SK-N-MC (cell line): Measurements from ENCODE around the gene RCOR2.

Experiments used
- DNase-seq: peaks from one replicate; pipeline ENCODE4 v3.0.0-alpha.2; 2011; ENCODE audit warnings: low read depth, low spot score
- H3K27ac ChIP-seq: fragments of 200-600 bp; sonication (generic); 2 replicates; pipeline ENCODE4 v1.5.1; 2016; ENCODE audit warnings: mixed run types
- H3K36me3 ChIP-seq: fragments of 200-600 bp; sonication (generic); 2 replicates; pipeline ENCODE4 v1.6.1; 2017; ENCODE audit warnings: antibody characterized with exemption, low read length, mixed read lengths; ENCODE audit not compliant: insufficient read depth
- H3K4me3 ChIP-seq: fragments of 200-600 bp; sonication (generic); 2 replicates; pipeline ENCODE4 v1.5.1; 2016
- H3K9ac ChIP-seq: fragments of 200-600 bp; sonication (generic); 2 replicates; pipeline ENCODE4 v1.8.0; 2017; ENCODE audit warnings: mixed run types, mixed read lengths; ENCODE audit not compliant: insufficient read length
- H3K9me3 ChIP-seq: fragments of 200-600 bp; sonication (generic); 2 replicates; pipeline ENCODE4 v1.6.1; 2017; ENCODE audit warnings: low read depth, mild to moderate bottlenecking, antibody characterized with exemption, low read length, moderate library complexity, mixed read lengths
- EZH2 ChIP-seq: fragments of 200-600 bp; sonication (generic); IDR thresholded peaks from one replicate; pipeline ENCODE4 v1.6.1; 2017; ENCODE audit warnings: antibody characterized with exemption
- FOXP2 ChIP-seq: optimal IDR thresholded peaks from 2 replicates; pipeline ENCODE3; 2011; ENCODE audit warnings: mild to moderate bottlenecking, moderate library complexity; ENCODE audit not compliant: insufficient read depth; ENCODE audit errors: extremely low read length, control extremely low read depth
- POLR2AphosphoS5 ChIP-seq: IDR thresholded peaks from 2 replicates; pipeline ENCODE4 v1.6.1; 2012; ENCODE audit warnings: mild to moderate bottlenecking, low read depth, low read length, borderline replicate concordance

The RCOR2 gene

DNA sequence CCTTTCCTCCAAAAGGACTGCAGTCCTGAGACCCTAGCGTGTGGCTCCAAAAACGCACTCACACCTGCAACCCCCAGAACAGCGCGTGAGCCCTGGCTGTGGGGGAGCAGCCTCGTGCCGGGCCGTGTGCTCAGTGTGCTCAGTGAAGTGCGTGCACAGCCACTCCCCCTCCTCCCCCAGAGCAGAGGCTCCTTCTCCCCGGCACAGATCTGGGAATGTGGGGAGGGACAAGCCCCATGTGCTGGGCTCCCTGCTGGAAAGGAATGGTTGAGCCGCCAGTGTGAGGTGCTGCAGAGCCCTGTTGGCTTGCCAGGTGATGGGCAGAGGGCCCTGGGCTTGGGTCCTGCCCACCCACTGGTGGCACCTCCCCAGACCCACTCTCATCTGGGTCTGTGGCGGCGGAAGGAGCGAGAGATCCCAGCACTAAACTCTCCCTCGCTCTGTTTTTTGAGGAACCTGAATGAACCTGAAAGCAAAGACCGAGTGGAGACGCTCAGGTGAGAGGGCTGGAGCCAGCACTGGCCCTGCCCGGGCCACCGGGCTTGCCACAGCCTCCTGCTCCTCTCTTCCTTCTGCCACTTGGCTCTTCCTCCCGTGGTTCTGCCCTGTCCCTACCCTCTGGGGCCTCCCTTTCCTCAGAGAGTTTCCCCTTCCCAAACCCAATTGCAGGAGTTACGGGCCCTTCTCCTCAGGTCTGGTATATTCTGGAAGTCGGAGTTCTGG is 9.0 kb downstream of the RCOR2 start:
- Histone ChIP-seq H3K9ac (no peak overlapping the region), H3K27ac (peak overlapping the region; percentile 62; the same call in 1 of the 2 replicates), H3K9me3 (no peaks in the 10 kb centered on the region), H3K36me3 (peaks cover 17% of the 10 kb centered on the region), H3K4me3 (no peak overlapping the region)
- no peak for DNase-seq
- no peak for TF ChIP-seq FOXP2
- no peak for TF ChIP-seq POLR2AphosphoS5

DNA sequence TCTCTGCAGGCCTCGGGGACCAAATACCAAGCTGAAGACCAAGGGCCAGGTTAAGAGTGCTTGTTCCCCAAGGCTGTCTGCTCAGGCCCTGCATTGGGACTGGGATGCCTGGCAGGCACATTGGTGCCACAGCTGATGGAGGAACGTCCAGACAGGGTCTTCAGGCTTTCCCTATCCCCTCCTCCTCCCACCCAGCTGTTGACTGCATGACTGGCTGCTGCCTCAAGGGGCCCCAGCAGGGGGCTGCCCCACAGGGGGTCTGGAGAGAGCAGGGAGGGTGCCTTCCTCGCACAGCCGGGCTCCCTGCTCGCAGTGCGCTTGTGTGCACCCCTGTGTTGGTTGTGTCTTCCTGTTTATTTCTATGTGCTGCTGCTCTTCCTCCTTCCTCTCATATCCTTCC is 9.9 kb downstream of the RCOR2 start:
- Histone ChIP-seq H3K9me3 (no peaks in the 10 kb centered on the region), H3K36me3 (peaks cover 26% of the 10 kb centered on the region), H3K4me3 (no peak overlapping the region), H3K9ac (no peak overlapping the region), H3K27ac (peak overlapping the region; percentile 25; the same call in 1 of the 2 replicates)
- no peak for DNase-seq
- TF ChIP-seq EZH2: no peak
- no peak for TF ChIP-seq FOXP2
- TF ChIP-seq POLR2AphosphoS5: no peak

DNA sequence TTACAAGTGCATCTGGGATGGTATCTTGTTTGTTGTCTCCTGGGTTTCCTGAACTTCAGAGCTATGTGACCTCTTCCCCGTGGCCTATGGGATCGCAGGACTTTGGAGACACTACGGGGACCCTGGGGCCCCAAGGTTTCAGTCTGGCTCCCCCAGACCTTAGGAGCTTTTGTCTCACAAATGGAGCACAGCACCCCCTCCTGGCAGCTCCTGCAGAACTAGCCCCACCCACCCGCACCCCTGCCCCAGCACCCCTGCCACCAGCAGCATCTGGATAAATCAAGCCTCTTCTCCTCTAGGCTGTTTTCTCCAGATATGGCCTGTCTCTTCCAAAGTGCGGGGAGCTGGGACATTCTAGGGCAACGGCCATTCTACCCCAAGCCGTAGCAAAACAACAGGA is 10.4 kb downstream of the RCOR2 start:
- Histone ChIP-seq H3K9me3 (no peaks in the 10 kb centered on the region), H3K4me3 (no peak overlapping the region), H3K36me3 (peaks cover 31% of the 10 kb centered on the region), H3K9ac (no peak overlapping the region), H3K27ac (peak overlapping the region; percentile 25; the same call in 1 of the 2 replicates)
- DNase-seq: no peak
- TF ChIP-seq POLR2AphosphoS5: no peak
- no peak for TF ChIP-seq EZH2
- TF ChIP-seq FOXP2: no peak

DNA sequence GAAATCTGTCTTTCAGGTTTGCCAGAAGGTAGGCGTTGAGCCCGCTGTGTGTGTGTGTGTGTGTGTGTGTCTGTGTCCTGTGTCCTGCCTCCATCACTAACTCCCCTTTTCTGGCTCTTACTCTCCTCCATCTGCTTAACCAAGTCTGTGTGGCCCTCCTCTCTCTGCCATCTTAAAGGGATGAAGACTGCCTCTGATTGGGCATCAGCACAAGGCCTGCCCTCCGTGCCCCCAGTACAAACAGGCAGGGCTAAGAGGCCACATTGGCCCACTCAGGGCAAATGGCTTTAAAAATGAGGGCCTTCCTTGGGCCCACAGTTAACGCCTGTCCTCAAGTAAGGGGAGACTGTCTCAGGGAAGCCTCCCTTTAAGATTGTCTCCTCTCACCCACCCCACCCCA is 10.9 kb downstream of the RCOR2 start:
- H3K9me3 ChIP-seq: no peaks in the 10 kb centered on the region
- H3K4me3 ChIP-seq: no peak overlapping the region
- TF ChIP-seq EZH2: no peak
- no peak for TF ChIP-seq FOXP2
- no peak for TF ChIP-seq POLR2AphosphoS5
- H3K27ac ChIP-seq: no peak overlapping the region
- peaks cover 32% of the 10 kb centered on the region for H3K36me3 ChIP-seq
- DNase-seq: no peak
- H3K9ac ChIP-seq: no peak overlapping the region

DNA sequence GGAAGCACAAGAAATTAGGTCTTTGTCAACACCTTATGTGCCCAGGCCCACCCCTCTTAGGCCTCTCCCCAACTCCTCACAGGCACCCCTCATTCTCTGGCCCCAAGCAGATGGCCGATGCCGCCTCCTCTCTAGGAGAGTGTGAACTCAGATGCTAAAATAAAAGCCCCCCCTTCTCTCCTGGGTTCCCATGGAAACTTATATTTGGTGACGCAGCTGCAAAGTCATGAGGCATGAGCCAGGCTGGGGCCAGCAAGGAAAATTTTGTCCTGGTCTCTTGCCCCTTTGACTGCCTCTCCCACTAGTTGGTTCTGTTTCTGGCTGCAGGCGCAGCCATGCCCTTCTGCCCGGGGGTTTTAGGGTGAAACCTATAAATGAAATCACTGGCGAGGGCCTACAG is 11.8 kb downstream of the RCOR2 start:
- Histone ChIP-seq H3K9ac (no peak overlapping the region), H3K27ac (no peak overlapping the region), H3K9me3 (no peaks in the 10 kb centered on the region), H3K4me3 (no peak overlapping the region), H3K36me3 (peaks cover 41% of the 10 kb centered on the region)
- DNase-seq: no peak
- TF ChIP-seq FOXP2: no peak
- no peak for TF ChIP-seq EZH2
- TF ChIP-seq POLR2AphosphoS5: no peak

DNA sequence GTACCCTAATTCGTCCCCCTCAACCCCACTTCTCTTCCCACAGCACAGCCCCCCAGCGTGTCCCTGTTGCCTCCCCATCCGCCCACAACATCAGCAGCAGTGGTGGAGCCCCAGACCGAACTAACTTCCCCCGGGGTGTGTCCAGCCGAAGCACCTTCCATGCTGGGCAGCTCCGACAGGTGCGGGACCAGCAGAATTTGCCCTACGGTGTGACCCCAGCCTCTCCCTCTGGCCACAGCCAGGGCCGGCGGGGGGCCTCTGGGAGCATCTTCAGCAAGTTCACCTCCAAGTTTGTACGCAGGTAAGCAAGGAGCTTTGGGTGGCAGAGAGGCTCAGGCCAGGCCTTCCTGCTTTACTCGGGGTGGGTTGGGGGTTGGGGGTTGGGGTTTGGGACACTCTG is 12.2 kb downstream of the RCOR2 start:
- Histone ChIP-seq H3K36me3 (peaks cover 45% of the 10 kb centered on the region), H3K9ac (no peak overlapping the region), H3K9me3 (no peaks in the 10 kb centered on the region), H3K27ac (no peak overlapping the region), H3K4me3 (no peak overlapping the region)
- no peak for DNase-seq
- TF ChIP-seq EZH2: no peak
- no peak for TF ChIP-seq FOXP2
- TF ChIP-seq POLR2AphosphoS5: no peak

DNA sequence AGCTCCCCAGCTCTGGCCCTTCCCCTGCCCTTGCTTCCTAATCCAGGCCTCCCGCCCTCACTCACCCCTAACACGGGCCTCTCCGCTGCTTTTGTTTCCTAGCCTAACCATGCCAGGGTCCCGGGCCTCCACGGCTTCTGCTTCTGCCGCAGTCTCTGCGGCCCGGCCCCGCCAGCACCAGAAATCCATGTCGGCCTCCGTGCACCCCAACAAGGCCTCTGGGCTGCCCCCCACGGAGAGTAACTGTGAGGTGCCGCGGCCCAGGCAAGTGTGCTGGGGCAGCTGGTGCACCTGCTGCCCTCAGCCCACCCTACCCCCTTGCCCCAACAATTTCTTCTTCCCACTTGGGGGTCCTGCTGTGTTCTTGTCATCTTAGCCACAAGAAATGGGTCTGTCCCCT is 13.1 kb downstream of the RCOR2 start:
- Histone ChIP-seq H3K9me3 (no peaks in the 10 kb centered on the region), H3K4me3 (no peak overlapping the region), H3K9ac (no peak overlapping the region), H3K27ac (no peak overlapping the region), H3K36me3 (peaks cover 54% of the 10 kb centered on the region)
- no peak for TF ChIP-seq POLR2AphosphoS5
- no peak for TF ChIP-seq EZH2
- no peak for TF ChIP-seq FOXP2
- DNase-seq: no peak

DNA sequence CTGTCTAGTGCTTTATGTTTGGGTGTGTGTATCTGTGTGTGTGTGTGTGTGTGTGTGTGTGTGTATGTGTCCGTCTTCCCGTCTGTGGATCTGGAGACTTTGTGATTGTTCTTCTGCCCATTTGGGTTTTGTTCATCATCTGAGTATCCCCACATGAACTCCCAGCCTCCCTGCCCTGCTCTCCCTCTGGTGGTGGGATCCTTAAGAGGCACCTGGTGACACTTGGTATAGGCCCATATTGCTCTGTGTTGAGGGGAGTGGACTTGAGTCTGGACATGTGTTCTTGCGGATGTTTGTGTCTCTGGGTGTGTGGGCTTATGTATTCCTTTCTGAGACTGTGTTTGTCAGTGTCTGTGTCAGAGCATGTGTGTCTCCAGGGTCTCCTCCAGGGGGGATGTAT is 15.3 kb downstream of the RCOR2 start:
- no peak overlapping the region for H3K27ac ChIP-seq
- DNase-seq: no peak
- TF ChIP-seq FOXP2: no peak
- TF ChIP-seq POLR2AphosphoS5: no peak
- TF ChIP-seq EZH2: no peak
- no peak overlapping the region for H3K4me3 ChIP-seq
- H3K9ac ChIP-seq: no peak overlapping the region
- H3K36me3 ChIP-seq: peaks cover 76% of the 10 kb centered on the region
- H3K9me3 ChIP-seq: no peaks in the 10 kb centered on the region
